ENCODE results near the gene SEBOX.
"Not testable (repeated sequence)": the region's sequence is repeated elsewhere in the genome, so short reads cannot be mapped to it uniquely, and the experiment has no call there.

Gene SEBOX

GRCh38 chr17:28367641-28368305 lies 2.8 kb upstream of the SEBOX start:
- ATAC-seq: no peak

DNA sequence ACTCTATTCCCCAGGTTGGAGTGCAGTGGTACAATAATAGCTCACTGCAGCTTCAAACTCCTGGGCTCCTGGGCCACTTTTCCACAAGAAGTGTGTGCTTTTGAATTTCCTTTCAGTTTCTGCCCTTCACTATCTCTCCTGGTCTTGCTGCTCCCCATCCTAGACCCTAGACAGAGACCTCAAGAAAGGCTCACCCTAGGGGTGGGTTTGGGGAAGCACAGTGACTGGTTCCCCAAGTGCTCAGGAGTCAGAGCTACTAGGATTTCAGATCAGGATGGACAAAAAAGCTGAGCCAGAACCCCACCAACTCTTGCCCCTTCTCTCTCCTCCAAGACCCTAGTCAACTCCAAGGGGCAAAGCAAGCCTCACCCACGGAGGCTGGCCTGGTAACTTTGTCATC lies 1.6 kb upstream of the SEBOX start:
- no peak for ATAC-seq

- no peak for ATAC-seq
Observed at GRCh38 chr17:28365487-28365886, 488 bp upstream of the SEBOX start.

GRCh38 chr17:28363776-28364650 lies 986 bp downstream of the SEBOX start:
- ATAC-seq: no peak

DNA sequence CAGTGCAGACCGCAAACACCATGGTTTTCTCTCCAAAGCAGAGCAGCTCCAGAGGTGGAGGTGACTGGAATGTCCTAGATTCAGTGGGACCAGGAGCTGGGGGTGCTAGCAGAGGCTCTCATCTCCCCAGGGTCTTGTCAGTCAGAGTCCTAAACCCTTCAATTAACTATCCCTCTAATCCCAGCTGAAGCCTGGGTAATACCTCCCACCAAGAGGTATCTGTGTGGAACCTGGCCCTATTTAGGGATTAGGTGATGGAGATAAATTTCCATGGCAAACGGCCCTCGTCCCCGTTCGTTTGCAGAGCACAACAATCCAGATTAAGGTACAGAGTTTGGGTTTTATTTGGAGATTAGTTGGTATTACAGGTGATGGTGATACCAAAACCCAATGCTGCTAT lies 1.8 kb downstream of the SEBOX start:
- ATAC-seq: no peak

- ATAC-seq: no peak
Observed at GRCh38 chr17:28357901-28358197, 7.2 kb downstream of the SEBOX start.

- peak; percentile 99 for ATAC-seq
Observed at GRCh38 chr17:28357061-28357900, 7.7 kb downstream of the SEBOX start, which contains the start of gene POLDIP2. TSS of gene POLDIP2 (minus strand) at chr17:28357527. CDS start at chr17:28357448, 79 bp downstream.

GRCh38 chr17:28350271-28350670 lies 14.7 kb downstream of the SEBOX start:
- no peak for ATAC-seq

DNA sequence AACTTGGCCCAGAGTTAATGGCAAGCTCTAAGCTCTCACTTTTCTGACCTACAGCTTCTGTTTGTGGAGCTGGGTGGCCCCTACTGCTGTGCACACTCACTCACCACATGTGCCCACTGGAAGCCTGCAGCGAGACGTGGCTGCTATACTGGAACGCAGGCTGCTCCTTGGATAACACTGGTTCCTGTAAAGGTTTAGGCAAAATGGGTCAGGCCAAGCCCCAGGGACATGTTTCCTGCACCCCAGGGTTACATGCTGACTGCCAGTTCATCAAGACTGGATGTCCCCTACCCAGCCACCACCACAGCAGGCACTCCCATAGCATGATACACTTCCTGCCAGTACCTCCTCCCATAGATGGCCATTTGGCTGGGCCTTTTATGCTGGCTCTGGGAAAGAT lies 16.0 kb downstream of the SEBOX start:
- no peak for ATAC-seq

DNA sequence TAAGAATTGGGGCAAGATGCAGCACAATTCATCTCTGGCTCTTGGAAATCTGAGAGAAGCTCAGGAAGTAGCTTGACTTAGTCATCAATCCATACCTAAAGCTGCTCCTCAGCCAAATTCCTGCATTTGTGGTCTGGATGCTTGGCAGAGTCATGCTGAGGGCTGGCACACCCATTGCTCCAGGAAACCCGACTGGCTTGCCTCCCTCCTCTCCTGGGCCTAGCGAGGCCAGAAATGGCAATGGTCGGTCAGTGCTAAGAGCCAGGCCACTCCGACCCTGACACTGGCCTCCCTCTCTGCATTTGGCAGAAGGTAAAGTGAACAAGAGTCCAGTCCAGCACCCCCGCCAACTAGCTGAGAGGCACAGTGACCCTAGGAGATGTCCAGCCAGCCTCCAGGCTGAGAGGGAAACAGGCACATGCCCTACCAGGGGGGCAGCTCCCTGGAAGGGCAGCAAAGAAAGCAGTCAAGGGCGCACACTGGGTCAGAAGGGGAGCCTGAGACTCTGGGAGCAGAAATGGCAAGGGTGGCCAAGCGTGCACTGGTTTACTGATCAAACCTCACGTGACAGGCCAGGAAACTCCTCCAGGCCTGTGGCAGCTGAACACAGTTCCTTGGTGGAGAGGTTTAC lies 17.6 kb downstream of the SEBOX start:
- no peak for ATAC-seq

DNA sequence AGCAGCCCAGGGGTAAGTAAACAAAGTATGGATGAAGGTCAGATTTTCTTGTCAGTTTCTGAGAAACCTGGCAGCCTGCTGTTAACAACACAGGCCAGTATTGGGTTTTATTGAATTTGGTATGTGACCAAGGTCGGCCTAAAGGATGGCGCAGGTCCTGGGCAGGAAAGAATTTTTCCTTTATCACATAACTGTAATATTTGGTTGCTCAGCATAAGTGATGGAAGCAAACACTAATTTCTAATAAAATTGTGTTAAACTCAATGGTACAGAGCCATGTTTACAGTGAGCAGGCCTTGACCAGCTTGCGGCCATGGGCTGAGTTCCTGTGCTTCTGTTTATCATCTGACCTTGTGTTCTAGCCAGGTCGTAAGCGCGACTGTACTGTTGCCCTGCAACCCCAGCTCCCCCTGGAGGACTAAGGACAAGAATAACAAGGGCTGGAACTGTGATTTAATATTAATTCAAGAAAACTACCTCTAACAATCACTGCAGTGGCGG lies 18.2 kb downstream of the SEBOX start:
- no peak for ATAC-seq

- no peak for ATAC-seq
Observed at GRCh38 chr17:28346199-28346580, 18.8 kb downstream of the SEBOX start.

- no peak for ATAC-seq
Observed at GRCh38 chr17:28345419-28346198, 19.4 kb downstream of the SEBOX start.

GRCh38 chr17:28344435-28344901 lies 20.5 kb downstream of the SEBOX start:
- ATAC-seq: no peak

DNA sequence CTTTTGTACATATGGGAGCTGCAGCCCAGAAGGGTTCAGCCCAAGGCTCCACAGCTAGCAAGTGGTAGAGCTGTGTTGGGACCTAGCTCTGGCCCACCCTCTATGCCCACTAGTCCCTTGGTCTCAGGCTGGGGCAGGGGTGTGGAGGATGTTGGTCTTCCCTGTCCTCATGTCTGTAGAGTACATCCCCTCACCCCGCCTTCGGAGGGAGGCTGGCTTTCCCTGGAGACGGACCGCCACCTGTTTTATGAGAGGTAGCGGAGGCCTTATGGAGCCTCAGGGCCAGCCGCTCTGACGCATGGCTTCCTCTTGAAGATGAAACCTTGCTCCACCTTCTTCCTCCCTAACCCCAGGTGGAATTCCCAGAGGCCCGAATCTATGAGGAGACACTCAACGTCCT lies 21.0 kb downstream of the SEBOX start:
- ATAC-seq: no peak

GRCh38 chr17:28343491-28343932 lies 21.5 kb downstream of the SEBOX start:
- no peak for ATAC-seq

GRCh38 chr17:28342313-28342712 lies 22.7 kb downstream of the SEBOX start:
- ATAC-seq: no peak

GRCh38 chr17:28341516-28341915 lies 23.5 kb downstream of the SEBOX start:
- no peak for ATAC-seq

DNA sequence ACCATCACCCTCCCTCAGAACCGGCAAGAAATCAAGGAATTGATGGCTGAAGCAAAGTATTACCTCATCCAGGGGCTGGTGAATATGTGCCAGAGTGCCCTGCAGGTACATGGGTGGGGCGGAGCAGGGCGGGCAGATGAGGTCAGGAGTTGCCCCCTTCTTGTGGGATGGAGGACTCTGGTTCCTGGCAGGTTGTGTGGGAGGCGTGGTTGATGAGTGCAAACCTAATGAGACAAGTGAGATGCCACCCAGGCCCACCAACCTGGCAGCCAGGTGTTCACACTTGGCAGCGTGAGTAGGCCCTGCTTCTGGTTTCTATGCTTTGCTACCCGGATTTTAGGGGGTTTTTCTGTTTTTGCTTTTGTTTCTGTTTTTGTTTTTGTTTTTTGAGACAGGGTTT lies 24.6 kb downstream of the SEBOX start:
- no peak for ATAC-seq

- ATAC-seq: no peak
Observed at GRCh38 chr17:28339431-28339830, 25.6 kb downstream of the SEBOX start.

DNA sequence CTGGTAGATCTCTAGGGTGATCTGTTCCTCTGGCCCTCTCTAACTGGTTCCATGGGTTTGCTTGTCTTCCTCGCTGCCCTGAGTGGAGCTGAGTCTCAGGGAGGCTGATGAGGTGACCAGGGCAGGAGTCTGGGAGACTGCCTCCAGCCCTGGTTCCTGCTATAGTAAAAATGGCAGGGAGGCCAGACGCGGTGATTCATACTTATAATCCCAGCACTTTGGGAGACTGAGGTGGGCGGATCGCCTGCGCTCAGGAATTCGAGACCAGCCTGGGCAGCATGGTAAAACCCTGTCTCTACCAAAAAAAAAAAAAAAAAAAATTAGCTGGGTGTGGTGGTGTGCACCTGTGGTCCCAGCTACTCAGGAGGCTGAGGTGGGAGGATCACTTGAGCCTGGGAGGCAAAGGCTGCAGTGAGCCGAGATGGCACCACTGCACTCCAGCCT lies 26.2 kb downstream of the SEBOX start:
- not testable (repeated sequence) for ATAC-seq

Measured in activated CD4-positive, CD25-positive, alpha-beta regulatory T cell treated with anti-CD3 and anti-CD28 coated beads, Interleukin-2, amount 50 U/mL, for 24 hours (primary cell).